Neural cell (in vitro differentiated cells): ENCODE results near the gene RALA.

Experiments
- CTCF ChIP-seq: fragments of 450-650 bp; IDR thresholded peaks from 2 replicates; pipeline ENCODE4 v1.5.1; 2014; ENCODE audit warnings: antibody characterized with exemption, mild to moderate bottlenecking, moderate library complexity; ENCODE audit not compliant: poor library complexity, severe bottlenecking
- REST ChIP-seq: IDR thresholded peaks from 2 replicates; pipeline ENCODE4 v1.6.1; 2012; ENCODE audit warnings: borderline replicate concordance

- no peak for TF ChIP-seq REST
- no peak for TF ChIP-seq CTCF
Measured at GRCh38 chr7:39606352-39606751, 17.0 kb upstream of the RALA start.
